GM12892 (cell line): ENCODE measurements around the gene ATG101.

ENCODE experiments used
- POLR2A ChIP-seq: IDR thresholded peaks from 2 replicates; pipeline ENCODE4 v1.6.1; 2011; ENCODE audit warnings: low read depth, low read length, control low read depth
- POLR2AphosphoS5 ChIP-seq: IDR thresholded peaks from 2 replicates; pipeline ENCODE4 v1.6.1; 2011; ENCODE audit warnings: low read depth, low read length, control low read depth
- TAF1 ChIP-seq: IDR thresholded peaks from 2 replicates; pipeline ENCODE4 v1.6.1; 2011; ENCODE audit warnings: low read depth, mild to moderate bottlenecking, control low read depth, low read length, borderline replicate concordance

- no peak for TF ChIP-seq POLR2A
- TF ChIP-seq POLR2AphosphoS5, result no peak
- TF ChIP-seq TAF1, result no peak
Observed at GRCh38 chr12:52074971-52075724, 5.4 kb downstream of the ATG101 start.
